Measurements from ENCODE around the gene SORD.

- TF ChIP-seq CTCF (IDR thresholded peaks at IDR 0.05) (no peak), POLR2A (IDR thresholded peaks at IDR 0.05) (no peak), POLR2AphosphoS5 (IDR thresholded peaks at IDR 0.05) (no peak)
These were observed 66.8 kb downstream of the SORD start for GRCh38 chr15:45089712-45090373.
